T-helper 1 cell treated with Interleukin-12 subunit alpha and Interleukin-12 subunit beta and Interleukin-4 antibody, amounts not matched to agents 30 μg/mL and 1 μg/mL, for 36 hours (primary cell): Measurements from ENCODE around the gene CD163L1.
A peak's percentile ranks its signal among the peaks of the same experiment; 100 is the strongest.
"Not testable (repeated sequence)": the region's sequence is repeated elsewhere in the genome, so short reads cannot be mapped to it uniquely, and the experiment has no call there.

Source experiments
- H3K27ac Mint-ChIP-seq: one replicate; pipeline ENCODE4 v1.8.0; 2021; ENCODE audit warnings: mild to moderate bottlenecking, mixed read lengths
- H3K27me3 Mint-ChIP-seq: one replicate; pipeline ENCODE4 v1.8.0; 2021; ENCODE audit warnings: low read depth, mixed read lengths
- H3K36me3 Mint-ChIP-seq: one replicate; pipeline ENCODE4 v1.8.0; 2021; ENCODE audit warnings: low read depth, mixed read lengths
- H3K4me1 Mint-ChIP-seq: one replicate; pipeline ENCODE4 v1.8.0; 2021; ENCODE audit warnings: low read depth, mixed read lengths
- H3K4me3 Mint-ChIP-seq: one replicate; pipeline ENCODE4 v1.8.0; 2021; ENCODE audit warnings: mild to moderate bottlenecking, moderate library complexity, mixed read lengths
- H3K9me3 Mint-ChIP-seq: one replicate; pipeline ENCODE4 v1.8.0; 2021; ENCODE audit warnings: mixed read lengths

Gene CD163L1

GRCh38 chr12:7439579-7440505 is 4.1 kb downstream of the CD163L1 start:
- H3K27ac Mint-ChIP-seq: peak overlapping the region; percentile 56
- H3K9me3 Mint-ChIP-seq: peaks cover 5% of the 10 kb centered on the region
- H3K36me3 Mint-ChIP-seq: no peaks in the 10 kb centered on the region
- H3K4me1 Mint-ChIP-seq: peaks cover 3% of the 10 kb centered on the region
- H3K27me3 Mint-ChIP-seq: peaks cover 50% of the 10 kb centered on the region
- peak overlapping the region; percentile 68 for H3K4me3 Mint-ChIP-seq

GRCh38 chr12:7438291-7438995 is 5.5 kb downstream of the CD163L1 start:
- not testable (repeated sequence) for H3K9me3 Mint-ChIP-seq, H3K36me3 Mint-ChIP-seq, H3K27ac Mint-ChIP-seq, H3K4me3 Mint-ChIP-seq, H3K4me1 Mint-ChIP-seq
- peaks cover 44% of the 10 kb centered on the region for H3K27me3 Mint-ChIP-seq

GRCh38 chr12:7437494-7437893 is 6.5 kb downstream of the CD163L1 start:
- H3K27me3 Mint-ChIP-seq: peaks cover 41% of the 10 kb centered on the region
- H3K27ac Mint-ChIP-seq, H3K4me1 Mint-ChIP-seq, H3K36me3 Mint-ChIP-seq, H3K9me3 Mint-ChIP-seq, H3K4me3 Mint-ChIP-seq: not testable (repeated sequence)

GRCh38 chr12:7434670-7435069 is 9.3 kb downstream of the CD163L1 start:
- Mint-ChIP-seq H3K9me3 (peaks cover 3% of the 10 kb centered on the region), H3K27me3 (peaks cover 22% of the 10 kb centered on the region), H3K36me3 (no peaks in the 10 kb centered on the region), H3K4me1 (peaks cover under 1% of the 10 kb centered on the region), H3K27ac (no peak overlapping the region), H3K4me3 (no peak overlapping the region)

GRCh38 chr12:7433276-7433822 is 10.6 kb downstream of the CD163L1 start:
- H3K27me3 Mint-ChIP-seq: peaks cover 17% of the 10 kb centered on the region
- H3K4me1 Mint-ChIP-seq: no peaks in the 10 kb centered on the region
- H3K9me3 Mint-ChIP-seq: no peaks in the 10 kb centered on the region
- H3K36me3 Mint-ChIP-seq: no peaks in the 10 kb centered on the region
- H3K4me3 Mint-ChIP-seq: no peak overlapping the region
- no peak overlapping the region for H3K27ac Mint-ChIP-seq

GRCh38 chr12:7431993-7432685 is 11.8 kb downstream of the CD163L1 start:
- no peak overlapping the region for H3K4me3 Mint-ChIP-seq
- peaks cover 12% of the 10 kb centered on the region for H3K27me3 Mint-ChIP-seq
- no peaks in the 10 kb centered on the region for H3K4me1 Mint-ChIP-seq
- no peak overlapping the region for H3K27ac Mint-ChIP-seq
- no peaks in the 10 kb centered on the region for H3K36me3 Mint-ChIP-seq
- no peaks in the 10 kb centered on the region for H3K9me3 Mint-ChIP-seq

GRCh38 chr12:7411343-7411742 is 32.6 kb downstream of the CD163L1 start:
- Mint-ChIP-seq H3K4me1 (no peaks in the 10 kb centered on the region), H3K27ac (no peak overlapping the region), H3K9me3 (no peaks in the 10 kb centered on the region), H3K27me3 (peaks cover 12% of the 10 kb centered on the region), H3K4me3 (no peak overlapping the region), H3K36me3 (no peaks in the 10 kb centered on the region)

GRCh38 chr12:7404275-7404674 is 39.7 kb downstream of the CD163L1 start:
- no peak overlapping the region for H3K4me3 Mint-ChIP-seq
- no peaks in the 10 kb centered on the region for H3K4me1 Mint-ChIP-seq
- no peaks in the 10 kb centered on the region for H3K36me3 Mint-ChIP-seq
- H3K27ac Mint-ChIP-seq: no peak overlapping the region
- no peaks in the 10 kb centered on the region for H3K9me3 Mint-ChIP-seq
- H3K27me3 Mint-ChIP-seq: peaks cover 7% of the 10 kb centered on the region

- H3K4me1 Mint-ChIP-seq: no peaks in the 10 kb centered on the region
These were observed 40.5 kb downstream of the CD163L1 start for GRCh38 chr12:7403466-7403865.

GRCh38 chr12:7399089-7399488 is 44.9 kb downstream of the CD163L1 start:
- Mint-ChIP-seq H3K27me3 (no peaks in the 10 kb centered on the region), H3K9me3 (no peaks in the 10 kb centered on the region), H3K4me3 (no peak overlapping the region), H3K27ac (no peak overlapping the region), H3K36me3 (no peaks in the 10 kb centered on the region), H3K4me1 (no peaks in the 10 kb centered on the region)

More at GRCh38 chr12:7403466-7403865, 40.5 kb downstream of the CD163L1 start:
- Mint-ChIP-seq H3K36me3 (no peaks in the 10 kb centered on the region), H3K9me3 (no peaks in the 10 kb centered on the region), H3K4me3 (no peak overlapping the region), H3K27me3 (peaks cover 7% of the 10 kb centered on the region), H3K27ac (no peak overlapping the region)

GRCh38 chr12:7396418-7396817 is 47.5 kb downstream of the CD163L1 start:
- peaks cover 5% of the 10 kb centered on the region for H3K9me3 Mint-ChIP-seq
- H3K36me3 Mint-ChIP-seq: no peaks in the 10 kb centered on the region
- no peak overlapping the region for H3K27ac Mint-ChIP-seq
- no peaks in the 10 kb centered on the region for H3K27me3 Mint-ChIP-seq
- H3K4me1 Mint-ChIP-seq: no peaks in the 10 kb centered on the region
- H3K4me3 Mint-ChIP-seq: no peak overlapping the region

- H3K27me3 Mint-ChIP-seq: no peaks in the 10 kb centered on the region
These were observed 48.0 kb downstream of the CD163L1 start for GRCh38 chr12:7395950-7396349.

GRCh38 chr12:7387289-7387688 is 56.7 kb downstream of the CD163L1 start:
- no peaks in the 10 kb centered on the region for H3K36me3 Mint-ChIP-seq

More at GRCh38 chr12:7395950-7396349, 48.0 kb downstream of the CD163L1 start:
- Mint-ChIP-seq H3K4me1 (no peaks in the 10 kb centered on the region), H3K36me3 (no peaks in the 10 kb centered on the region), H3K4me3 (no peak overlapping the region), H3K9me3 (peaks cover 5% of the 10 kb centered on the region), H3K27ac (no peak overlapping the region)

GRCh38 chr12:7383157-7383556 is 60.8 kb downstream of the CD163L1 start:
- Mint-ChIP-seq H3K4me1 (no peaks in the 10 kb centered on the region), H3K9me3 (no peaks in the 10 kb centered on the region), H3K27ac (no peak overlapping the region), H3K27me3 (peaks cover 10% of the 10 kb centered on the region), H3K36me3 (no peaks in the 10 kb centered on the region), H3K4me3 (no peak overlapping the region)

More at GRCh38 chr12:7387289-7387688, 56.7 kb downstream of the CD163L1 start:
- no peak overlapping the region for H3K27ac Mint-ChIP-seq
- peaks cover 10% of the 10 kb centered on the region for H3K27me3 Mint-ChIP-seq
- H3K4me1 Mint-ChIP-seq: no peaks in the 10 kb centered on the region
- peaks cover 2% of the 10 kb centered on the region for H3K9me3 Mint-ChIP-seq
- H3K4me3 Mint-ChIP-seq: no peak overlapping the region
